Hepatocyte (in vitro differentiated cells): ENCODE measurements around the gene RNF20. TPM values are rescaled to one million over a fixed set of nuclear protein-coding genes. Genes with fewer than 3 reads are reported as not detected.
A peak's percentile ranks its signal among the peaks of the same experiment; 100 is the strongest.
"Not testable (repeated sequence)": the region's sequence is repeated elsewhere in the genome, so short reads cannot be mapped to it uniquely, and the experiment has no call there.

Experiments used
- DNase-seq: peaks from one replicate; pipeline ENCODE4 v3.0.0-alpha.2; 2016; ENCODE audit warnings: low spot score
- H2AFZ ChIP-seq: fragments of 200-600 bp; sonication (generic); 2 replicates; pipeline ENCODE4 v1.6.0; 2016; ENCODE audit warnings: antibody characterized with exemption, mild to moderate bottlenecking
- H3K27ac ChIP-seq: fragments of 200-600 bp; sonication (generic); 2 replicates; pipeline ENCODE4 v1.5.1; 2016; ENCODE audit warnings: mild to moderate bottlenecking
- H3K27me3 ChIP-seq: fragments of 200-600 bp; sonication (generic); 2 replicates; pipeline ENCODE4 v1.6.1; 2016
- H3K36me3 ChIP-seq: fragments of 200-600 bp; sonication (generic); replicated peaks from 2 replicates; pipeline ENCODE4 v1.5.1; 2016; ENCODE audit warnings: low read depth; ENCODE audit not compliant: insufficient read depth
- H3K4me1 ChIP-seq: fragments of 200-600 bp; sonication (generic); 2 replicates; pipeline ENCODE4 v1.5.1; 2016; ENCODE audit warnings: mild to moderate bottlenecking, moderate library complexity; ENCODE audit not compliant: insufficient read depth
- H3K4me2 ChIP-seq: fragments of 200-600 bp; sonication (generic); 2 replicates; pipeline ENCODE4 v1.6.0; 2016
- H3K4me3 ChIP-seq: fragments of 200-600 bp; sonication (generic); 2 replicates; pipeline ENCODE4 v1.5.1; 2016; ENCODE audit warnings: mild to moderate bottlenecking
- H3K79me2 ChIP-seq: fragments of 200-600 bp; sonication (generic); 2 replicates; pipeline ENCODE4 v1.6.0; 2017; ENCODE audit warnings: mild to moderate bottlenecking
- H3K9me2 ChIP-seq: fragments of 200-600 bp; sonication (generic); replicated peaks from 2 replicates; pipeline ENCODE4 v1.6.0; 2017; ENCODE audit warnings: mild to moderate bottlenecking; ENCODE audit not compliant: insufficient read depth
- H3K9me3 ChIP-seq: fragments of 200-600 bp; sonication (generic); 2 replicates; pipeline ENCODE4 v1.5.1; 2016; ENCODE audit warnings: low read depth, mild to moderate bottlenecking
- H4K20me1 ChIP-seq: fragments of 200-600 bp; sonication (generic); 2 replicates; pipeline ENCODE4 v1.6.0; 2016; ENCODE audit warnings: mild to moderate bottlenecking; ENCODE audit not compliant: insufficient read depth, poor library complexity, severe bottlenecking
- CTCF ChIP-seq: fragments of 200-600 bp; sonication (generic); IDR thresholded peaks from 2 replicates; pipeline ENCODE4 v1.5.1; 2016; ENCODE audit warnings: antibody characterized with exemption, mild to moderate bottlenecking; ENCODE audit not compliant: poor library complexity
- EZH2 ChIP-seq: fragments of 200-600 bp; sonication (generic); IDR thresholded peaks from 2 replicates; pipeline ENCODE4 v1.6.1; 2016; ENCODE audit warnings: antibody characterized with exemption, mild to moderate bottlenecking, borderline replicate concordance
- EZH2phosphoT487 ChIP-seq: fragments of 200-600 bp; sonication (generic); IDR thresholded peaks from one replicate; pipeline ENCODE4 v1.6.1; 2018; ENCODE audit warnings: antibody characterized with exemption, mild to moderate bottlenecking, low read depth, moderate library complexity; ENCODE audit not compliant: unreplicated experiment, severe bottlenecking
- WGBS: methylation state at CpG from one replicate; pipeline ENCODE4 v1.1.6; 2016; ENCODE audit warnings: low lambda C conversion rate; ENCODE audit errors: missing lambda C conversion rate; 5-methylcytosine and 5-hydroxymethylcytosine counted together
- polyA plus RNA-seq: library from polyadenylated mRNA; unstranded; fragments of >200 nt; fragmentation: Nextera tagmentation; extraction: Ambion mirVana; gene quantifications from 2 replicates; pipeline ENCODE4 v1.2.1, GENCODE V29; 2016
- total RNA-seq: library from RNA; depleted of rRNA; stranded (reverse); fragments of >200 nt; gene quantifications from 2 replicates; pipeline ENCODE4 v1.2.3, GENCODE V29; 2014

RNF20 gene
- total and polyA plus RNA-seq, 2 experiments from 2014 or later: 19.0 to 21.7 TPM

DNA sequence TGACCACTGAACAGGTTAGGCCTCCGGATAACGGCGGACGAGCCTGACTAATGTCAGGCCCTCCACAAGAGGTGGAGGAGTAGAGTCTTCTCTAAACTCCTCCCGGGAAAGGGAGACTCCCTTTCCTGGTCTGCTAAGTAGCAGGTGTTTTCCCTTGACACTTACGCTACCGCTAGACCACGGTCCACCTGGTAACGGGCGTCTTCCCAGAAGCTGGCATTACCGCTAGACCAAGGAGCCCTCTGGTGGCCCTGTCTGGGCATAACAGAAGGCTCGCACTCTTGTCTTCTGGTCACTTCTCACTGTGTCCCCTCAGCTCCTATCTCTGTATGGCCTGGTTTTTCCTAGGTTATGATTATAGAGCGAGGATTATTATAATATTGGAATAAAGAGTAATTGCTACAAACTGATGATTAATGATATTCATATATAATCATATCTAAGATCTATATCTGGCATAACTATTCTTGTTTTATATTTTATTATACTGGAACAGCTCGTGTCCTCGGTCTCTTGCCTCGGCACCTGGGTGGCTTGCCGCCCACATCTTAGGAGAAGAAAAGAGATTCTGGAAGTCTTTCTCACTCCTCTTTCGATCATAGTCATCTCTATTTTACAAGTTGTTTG is 15.9 kb downstream of the RNF20 start:
- H3K4me2 ChIP-seq: not testable (repeated sequence)

DNA sequence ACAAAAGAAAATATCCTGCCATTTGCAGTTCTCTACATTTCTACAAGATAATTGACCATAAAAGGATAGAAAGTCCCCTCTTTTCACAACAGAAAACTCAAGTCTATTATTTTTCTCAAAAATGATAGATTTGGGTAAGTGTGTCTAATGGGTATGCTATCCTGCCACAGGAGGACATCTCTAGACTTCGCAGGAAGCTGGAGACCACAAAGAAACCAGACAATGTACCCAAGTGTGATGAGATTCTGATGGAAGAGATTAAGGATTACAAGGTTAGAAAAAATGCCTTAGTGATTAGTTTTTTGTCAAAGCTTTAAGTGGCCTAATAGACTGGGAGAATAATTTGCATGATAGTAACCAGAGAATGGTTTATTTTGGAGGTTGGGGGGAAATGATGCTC is 28.1 kb downstream of the RNF20 start:
- Histone ChIP-seq H3K36me3 (no peaks in the 10 kb centered on the region), H3K4me1 (no peaks in the 10 kb centered on the region), H4K20me1 (no peaks in the 10 kb centered on the region), H3K27me3 (no peaks in the 10 kb centered on the region), H2AFZ (no peak overlapping the region), H3K79me2 (no peaks in the 10 kb centered on the region), H3K4me2 (no peak overlapping the region), H3K27ac (no peak overlapping the region), H3K4me3 (no peak overlapping the region), H3K9me2 (no peaks in the 10 kb centered on the region), H3K9me3 (no peaks in the 10 kb centered on the region)
- TF ChIP-seq EZH2: no peak
- TF ChIP-seq CTCF: no peak
- no peak for TF ChIP-seq EZH2phosphoT487
- no peak for DNase-seq
- WGBS: 92% methylated on average over 1 of the region's 1 CpG

More for the DNA sequence above, 15.9 kb downstream of the RNF20 start:
- not testable (repeated sequence) for H2AFZ ChIP-seq, H3K36me3 ChIP-seq, H3K9me3 ChIP-seq, H3K4me1 ChIP-seq, H3K27ac ChIP-seq, DNase-seq, H3K79me2 ChIP-seq, H3K4me3 ChIP-seq, H3K9me2 ChIP-seq, H3K27me3 ChIP-seq, H4K20me1 ChIP-seq
- WGBS: 92% methylated on average over 18 of the region's 18 CpGs
- peak; percentile 22 for TF ChIP-seq CTCF

- DNase-seq: no peak
- no peak overlapping the region for H2AFZ ChIP-seq
- no peaks in the 10 kb centered on the region for H3K27me3 ChIP-seq
- no peak overlapping the region for H3K4me2 ChIP-seq
- no peak for TF ChIP-seq EZH2phosphoT487
- no peak for TF ChIP-seq CTCF
- no peak for TF ChIP-seq EZH2
- no peaks in the 10 kb centered on the region for H3K36me3 ChIP-seq
- H3K9me3 ChIP-seq: no peaks in the 10 kb centered on the region
- H3K9me2 ChIP-seq: no peaks in the 10 kb centered on the region
- H3K4me3 ChIP-seq: no peak overlapping the region
- H4K20me1 ChIP-seq: no peaks in the 10 kb centered on the region
- WGBS: 97% methylated on average over 1 of the region's 1 CpG
- H3K4me1 ChIP-seq: no peaks in the 10 kb centered on the region
- no peaks in the 10 kb centered on the region for H3K79me2 ChIP-seq
- no peak overlapping the region for H3K27ac ChIP-seq
These were observed 29.3 kb downstream of the RNF20 start for GRCh38 chr9:101562966-101563365.

- Histone ChIP-seq H3K27ac (no peak overlapping the region), H3K4me2 (no peak overlapping the region), H3K9me3 (no peaks in the 10 kb centered on the region), H3K4me3 (no peak overlapping the region), H3K4me1 (no peaks in the 10 kb centered on the region), H2AFZ (no peak overlapping the region), H3K36me3 (no peaks in the 10 kb centered on the region), H3K9me2 (no peaks in the 10 kb centered on the region), H4K20me1 (no peaks in the 10 kb centered on the region), H3K79me2 (no peaks in the 10 kb centered on the region), H3K27me3 (no peaks in the 10 kb centered on the region)
- TF ChIP-seq CTCF (no peak), EZH2 (no peak), EZH2phosphoT487 (no peak)
- DNase-seq: no peak
These were observed 30.6 kb downstream of the RNF20 start for GRCh38 chr9:101564252-101564651.
